GM13976 (cell line): ENCODE results near the gene OR4C45.

Experiments
- DNase-seq: peaks from one replicate; pipeline ENCODE4 v3.0.0; 2012; ENCODE audit warnings: low spot score
- CTCF ChIP-seq: IDR thresholded peaks from 2 replicates; pipeline ENCODE4 v1.5.1; 2012; ENCODE audit warnings: borderline replicate concordance, mild to moderate bottlenecking; ENCODE audit not compliant: insufficient read depth; ENCODE audit errors: extremely low read depth, missing control alignments, control extremely low read depth
- in situ Hi-C: fragments of 300-500 bp; cut with MboI; formaldehyde crosslinking; loops from one replicate; pipeline ENCODE4 v1.12.0; 2022; ENCODE audit warnings: low sequenced_read_pairs, mixed read lengths, inconsistent platforms; ENCODE audit not compliant: unreplicated experiment

Gene OR4C45

GRCh38 chr11:50071584-50072225 is 39.0 kb downstream of the OR4C45 start:
- TF ChIP-seq CTCF, result no peak
- in situ Hi-C loops, result no loop called here
- no peak for DNase-seq

GRCh38 chr11:50072226-50073112 is 39.8 kb downstream of the OR4C45 start:
- DNase-seq, result no peak
- TF ChIP-seq CTCF, result no peak
- in situ Hi-C loops, result no loop called here

GRCh38 chr11:50073113-50074105 is 40.7 kb downstream of the OR4C45 start:
- TF ChIP-seq CTCF, result no peak
- DNase-seq, result no peak
- in situ Hi-C loops, result no loop called here

GRCh38 chr11:50074161-50074560 is 41.5 kb downstream of the OR4C45 start:
- in situ Hi-C loops, result no loop called here
- DNase-seq, result no peak
- no peak for TF ChIP-seq CTCF

DNA sequence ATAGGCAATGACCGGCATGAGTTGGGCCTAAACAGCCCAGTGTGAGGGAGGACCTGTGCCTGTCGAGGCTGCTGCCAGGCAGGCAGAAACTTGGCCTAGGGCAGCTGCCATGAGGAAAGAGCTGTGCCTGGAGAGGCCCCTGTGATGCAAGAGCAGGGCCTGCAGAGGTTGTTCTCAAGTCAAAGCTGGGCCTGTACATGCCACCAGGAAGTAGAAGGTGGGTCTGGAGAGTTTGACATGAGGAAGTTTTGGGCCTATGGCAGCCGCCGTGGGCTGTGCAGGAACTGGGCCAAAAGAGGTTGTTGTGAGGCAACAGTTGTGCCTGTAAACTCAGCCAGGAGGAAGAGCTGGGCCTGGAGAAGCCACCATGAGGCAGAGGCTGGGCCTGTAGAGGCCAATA is 43.2 kb downstream of the OR4C45 start:
- in situ Hi-C loops, result no loop called here
- DNase-seq, result no peak
- no peak for TF ChIP-seq CTCF

DNA sequence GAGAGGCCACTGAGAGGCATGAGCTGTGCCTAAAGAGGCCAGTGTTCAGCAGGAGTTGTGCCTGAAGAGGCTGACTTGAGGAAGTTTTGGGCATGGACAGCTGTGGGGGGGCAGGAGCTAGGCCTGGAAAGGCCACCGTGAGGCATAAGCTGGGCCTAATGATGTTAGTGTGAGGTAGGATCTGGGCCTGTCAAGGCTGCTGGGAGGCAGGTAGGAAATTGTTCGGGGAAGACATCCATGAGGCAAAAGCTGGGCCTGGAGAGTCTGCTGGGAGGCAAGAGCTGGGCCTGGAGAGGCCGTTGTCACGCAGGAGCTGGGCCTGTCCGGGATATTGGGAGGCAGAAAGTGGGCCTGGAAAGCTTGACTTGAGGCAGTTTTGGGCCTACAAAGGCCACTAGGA is 44.9 kb downstream of the OR4C45 start:
- DNase-seq, result no peak
- in situ Hi-C loops, result no loop called here
- TF ChIP-seq CTCF, result no peak
